Type B pancreatic cell (in vitro differentiated cells): ENCODE measurements around the gene DDX56. TPM values are rescaled to one million over a fixed set of nuclear protein-coding genes. Genes with fewer than 3 reads are reported as not detected.

Source experiments
- DNase-seq: peaks from one replicate; pipeline ENCODE4 v3.0.0; 2021; ENCODE audit warnings: mixed read lengths; ENCODE audit not compliant: unreplicated experiment; ENCODE audit errors: extremely low spot score
- H3K27ac Mint-ChIP-seq: 2 replicates; pipeline ENCODE4 v1.8.0; 2021; ENCODE audit warnings: mild to moderate bottlenecking, mixed read lengths
- H3K27me3 Mint-ChIP-seq: 2 replicates; pipeline ENCODE4 v1.8.0; 2021; ENCODE audit warnings: mixed read lengths
- H3K36me3 Mint-ChIP-seq: 2 replicates; pipeline ENCODE4 v1.8.0; 2021; ENCODE audit warnings: mixed read lengths
- H3K4me1 Mint-ChIP-seq: one replicate; pipeline ENCODE4 v1.8.0; 2021; ENCODE audit warnings: mixed read lengths; ENCODE audit not compliant: unreplicated experiment
- H3K4me3 Mint-ChIP-seq: 2 replicates; pipeline ENCODE4 v1.8.0; 2021; ENCODE audit warnings: mild to moderate bottlenecking, mixed read lengths
- H3K9me3 Mint-ChIP-seq: 2 replicates; pipeline ENCODE4 v1.8.0; 2021; ENCODE audit warnings: mixed read lengths
- total RNA-seq: library from RNA; stranded (reverse); gene quantifications from 2 replicates; pipeline ENCODE4 v1.2.1, GENCODE V29; 2021; ENCODE audit warnings: low replicate concordance
- TF ChIP-seq, protein P1 (sequence below): fragments of 200-600 bp; sonication (generic); conservative IDR thresholded peaks from 2 replicates; pipeline ENCODE4 v1.5.0; 2021; ENCODE audit warnings: antibody characterized with exemption, mild to moderate bottlenecking

The DDX56 gene
- total RNA-seq, 1 donor from 2014 or later, result 100 TPM

DNA sequence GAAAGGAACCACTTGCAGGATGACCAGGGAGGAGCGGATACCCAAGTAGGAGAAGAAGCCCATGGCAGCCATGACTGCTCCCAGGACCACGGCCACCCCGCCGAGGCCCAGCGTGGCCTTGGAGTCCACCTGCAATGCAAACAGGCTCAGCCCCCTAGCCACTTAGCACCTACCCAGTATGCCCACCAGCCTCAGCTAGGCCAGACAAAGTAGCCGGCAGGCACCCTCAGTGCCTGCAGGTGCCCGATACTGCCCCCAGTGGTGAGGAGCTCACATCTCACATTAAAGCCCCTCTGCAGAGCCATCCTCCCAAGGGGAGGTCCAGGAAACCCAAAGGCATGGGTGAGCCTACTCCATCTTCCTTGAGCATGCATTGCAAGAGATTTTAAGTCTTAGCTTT, 39.2 kb downstream of the DDX56 start:
- peaks cover 4% of the 10 kb centered on the region for H3K4me1 Mint-ChIP-seq
- no peaks in the 10 kb centered on the region for H3K9me3 Mint-ChIP-seq
- no peak for DNase-seq
- no peak overlapping the region for H3K4me3 Mint-ChIP-seq
- H3K27ac Mint-ChIP-seq, result peak overlapping the region; percentile 92
- TF ChIP-seq, protein P1, sequence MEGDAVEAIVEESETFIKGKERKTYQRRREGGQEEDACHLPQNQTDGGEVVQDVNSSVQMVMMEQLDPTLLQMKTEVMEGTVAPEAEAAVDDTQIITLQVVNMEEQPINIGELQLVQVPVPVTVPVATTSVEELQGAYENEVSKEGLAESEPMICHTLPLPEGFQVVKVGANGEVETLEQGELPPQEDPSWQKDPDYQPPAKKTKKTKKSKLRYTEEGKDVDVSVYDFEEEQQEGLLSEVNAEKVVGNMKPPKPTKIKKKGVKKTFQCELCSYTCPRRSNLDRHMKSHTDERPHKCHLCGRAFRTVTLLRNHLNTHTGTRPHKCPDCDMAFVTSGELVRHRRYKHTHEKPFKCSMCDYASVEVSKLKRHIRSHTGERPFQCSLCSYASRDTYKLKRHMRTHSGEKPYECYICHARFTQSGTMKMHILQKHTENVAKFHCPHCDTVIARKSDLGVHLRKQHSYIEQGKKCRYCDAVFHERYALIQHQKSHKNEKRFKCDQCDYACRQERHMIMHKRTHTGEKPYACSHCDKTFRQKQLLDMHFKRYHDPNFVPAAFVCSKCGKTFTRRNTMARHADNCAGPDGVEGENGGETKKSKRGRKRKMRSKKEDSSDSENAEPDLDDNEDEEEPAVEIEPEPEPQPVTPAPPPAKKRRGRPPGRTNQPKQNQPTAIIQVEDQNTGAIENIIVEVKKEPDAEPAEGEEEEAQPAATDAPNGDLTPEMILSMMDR, result peak; percentile 77
- no peaks in the 10 kb centered on the region for H3K36me3 Mint-ChIP-seq
- H3K27me3 Mint-ChIP-seq, result no peaks in the 10 kb centered on the region

DNA sequence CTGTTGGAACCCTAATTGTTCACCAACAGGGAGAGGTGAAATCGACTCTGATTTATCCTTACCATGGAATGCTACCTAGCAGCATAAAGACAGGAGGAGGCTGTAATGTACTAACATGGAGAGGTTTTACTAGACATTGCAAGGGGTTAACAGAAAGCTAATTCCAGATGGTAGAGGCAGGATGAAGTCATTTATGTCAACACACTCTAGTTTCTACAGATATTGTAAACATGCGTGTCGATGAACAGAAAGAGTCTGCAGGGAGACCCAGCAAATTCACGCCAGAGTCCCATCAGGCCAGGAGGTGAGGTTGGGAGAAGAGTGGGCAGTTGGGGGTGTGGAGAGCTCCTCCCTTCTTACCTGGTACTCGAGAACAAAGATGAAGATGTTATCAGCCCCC, 39.6 kb downstream of the DDX56 start:
- TF ChIP-seq, protein P1, result no peak
- H3K9me3 Mint-ChIP-seq, result no peaks in the 10 kb centered on the region
- no peak overlapping the region for H3K4me3 Mint-ChIP-seq
- no peaks in the 10 kb centered on the region for H3K27me3 Mint-ChIP-seq
- H3K36me3 Mint-ChIP-seq, result no peaks in the 10 kb centered on the region
- peak overlapping the region; percentile 92 for H3K27ac Mint-ChIP-seq
- no peak for DNase-seq
- H3K4me1 Mint-ChIP-seq, result peaks cover 4% of the 10 kb centered on the region

DNA sequence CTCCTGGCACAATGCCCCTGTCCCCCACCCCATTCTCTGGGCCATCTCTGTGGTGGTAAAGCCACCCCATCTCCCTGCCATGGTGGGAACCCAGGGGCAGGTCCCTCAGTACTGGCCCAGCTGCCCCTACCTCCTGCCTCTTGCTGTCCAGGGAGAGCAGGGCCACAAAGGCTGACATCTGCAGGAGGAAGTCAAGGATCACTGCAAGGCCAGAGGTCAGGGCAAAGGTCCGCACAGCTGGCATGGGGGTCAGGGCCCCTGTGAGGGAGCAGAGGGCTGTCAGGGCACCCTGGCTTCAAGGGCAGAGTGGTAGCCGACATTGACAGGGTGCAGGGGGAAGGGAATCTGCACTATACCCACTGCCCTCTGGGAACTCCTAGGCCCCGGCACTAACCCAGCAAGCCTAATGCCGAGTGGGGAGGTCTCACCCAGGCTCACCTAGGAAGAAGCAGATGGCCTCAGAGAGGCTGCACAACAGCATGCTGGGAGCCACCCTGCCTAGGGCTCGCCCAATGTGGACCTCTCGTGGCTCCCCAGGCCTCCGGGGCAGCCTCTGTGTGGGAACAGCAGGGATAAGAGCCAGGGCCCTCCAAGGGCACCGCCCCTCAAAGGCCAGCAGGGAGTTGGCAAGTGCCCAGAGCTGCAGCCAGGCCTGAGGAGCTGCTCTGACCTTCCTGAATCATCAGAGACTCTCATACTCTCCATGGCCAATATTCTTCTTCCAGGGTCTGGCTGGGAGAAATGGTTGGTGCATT, 40.2 kb downstream of the DDX56 start:
- TF ChIP-seq, protein P1, result no peak
- Mint-ChIP-seq H3K9me3 (no peaks in the 10 kb centered on the region), H3K36me3 (no peaks in the 10 kb centered on the region), H3K27ac (peak overlapping the region; percentile 92), H3K4me1 (peaks cover 4% of the 10 kb centered on the region), H3K4me3 (no peak overlapping the region), H3K27me3 (no peaks in the 10 kb centered on the region)
- no peak for DNase-seq

DNA sequence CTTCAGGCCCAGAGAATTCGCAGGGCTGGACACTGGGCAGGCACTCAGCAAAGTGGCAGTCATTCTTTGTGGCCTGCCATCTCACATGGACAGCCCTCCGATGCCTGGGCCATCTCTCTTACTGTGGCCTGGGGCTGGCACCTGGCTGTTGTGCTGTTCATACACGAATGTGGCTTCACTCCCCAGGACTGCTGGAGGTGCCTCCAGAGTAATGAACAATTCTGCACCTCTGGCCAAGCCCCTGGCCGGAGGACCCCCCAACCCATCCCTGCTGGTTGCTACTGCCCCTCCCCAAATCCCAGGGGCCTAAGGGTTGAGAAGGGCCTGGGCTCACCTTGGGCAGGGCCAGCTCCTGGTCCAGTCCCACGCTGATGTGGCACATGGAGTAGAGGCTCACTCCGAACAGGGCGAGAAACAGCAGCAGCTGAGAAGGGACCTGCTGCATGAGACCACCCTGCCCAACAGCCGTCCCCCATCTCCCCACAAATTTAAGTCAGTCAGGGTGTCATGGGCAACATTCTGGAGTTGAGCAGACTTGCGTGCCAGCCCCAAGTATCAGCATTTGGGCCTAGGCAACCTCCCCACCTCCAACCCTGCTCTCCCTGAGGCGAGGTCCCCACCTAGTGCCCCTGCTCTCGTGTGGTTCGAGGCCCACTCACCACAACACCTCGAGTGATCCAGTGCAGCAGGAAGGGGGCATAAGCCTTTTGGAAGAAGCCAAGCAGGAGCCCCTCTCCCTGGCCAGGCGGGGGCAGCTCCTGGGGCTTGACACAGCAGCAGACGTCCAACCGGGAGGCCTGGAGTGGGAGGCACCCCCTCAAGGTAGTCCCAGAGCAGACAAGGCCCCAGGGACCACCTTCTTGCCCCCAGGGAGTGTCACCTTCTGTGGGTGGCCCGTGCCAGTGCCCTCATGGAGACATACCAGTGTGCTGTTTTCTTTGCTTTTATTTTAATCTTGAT, 42.0 kb downstream of the DDX56 start:
- TF ChIP-seq, protein P1, result no peak
- no peaks in the 10 kb centered on the region for H3K9me3 Mint-ChIP-seq
- H3K27me3 Mint-ChIP-seq, result no peaks in the 10 kb centered on the region
- no peak for DNase-seq
- no peak overlapping the region for H3K4me3 Mint-ChIP-seq
- H3K27ac Mint-ChIP-seq, result no peak overlapping the region
- H3K36me3 Mint-ChIP-seq, result no peaks in the 10 kb centered on the region
- H3K4me1 Mint-ChIP-seq, result peaks cover 4% of the 10 kb centered on the region

DNA sequence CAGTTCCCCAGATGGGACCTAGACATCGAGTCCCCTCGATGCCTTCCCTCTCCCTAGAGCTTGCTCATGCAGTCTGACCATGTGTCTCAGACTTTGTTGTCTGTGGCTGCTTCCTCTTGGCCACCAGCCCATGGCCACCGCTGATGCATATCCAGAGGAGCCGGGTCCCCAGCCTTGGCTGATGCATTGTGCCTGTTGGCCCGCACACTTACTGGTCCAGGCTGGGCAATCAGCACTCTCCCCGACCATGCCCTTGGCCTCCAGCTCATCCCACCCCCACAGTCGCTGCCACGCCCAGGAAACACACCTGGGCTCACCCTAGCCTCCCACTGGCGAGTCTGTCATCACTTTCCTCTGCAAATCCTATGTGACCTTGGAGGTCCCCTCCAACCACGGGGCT, 42.7 kb downstream of the DDX56 start:
- DNase-seq, result no peak
- Mint-ChIP-seq H3K36me3 (no peaks in the 10 kb centered on the region), H3K4me1 (peaks cover 4% of the 10 kb centered on the region), H3K27ac (peak overlapping the region; percentile 65), H3K4me3 (no peak overlapping the region), H3K9me3 (no peaks in the 10 kb centered on the region), H3K27me3 (no peaks in the 10 kb centered on the region)
- TF ChIP-seq, protein P1, result no peak
